VCaP (cell line): ENCODE results near the gene BLTP3A.
"Not testable (repeated sequence)": the region's sequence is repeated elsewhere in the genome, so short reads cannot be mapped to it uniquely, and the experiment has no call there.

ENCODE experiments used
- H3K27ac ChIP-seq: fragments of 450-650 bp; 2 replicates; pipeline ENCODE4 v1.5.1; 2017
- TF ChIP-seq, protein P1 (sequence below): fragments of 450-650 bp; conservative IDR thresholded peaks from 2 replicates; pipeline ENCODE4 v1.5.1; 2017; ENCODE audit warnings: mild to moderate bottlenecking, moderate library complexity

Gene BLTP3A

DNA sequence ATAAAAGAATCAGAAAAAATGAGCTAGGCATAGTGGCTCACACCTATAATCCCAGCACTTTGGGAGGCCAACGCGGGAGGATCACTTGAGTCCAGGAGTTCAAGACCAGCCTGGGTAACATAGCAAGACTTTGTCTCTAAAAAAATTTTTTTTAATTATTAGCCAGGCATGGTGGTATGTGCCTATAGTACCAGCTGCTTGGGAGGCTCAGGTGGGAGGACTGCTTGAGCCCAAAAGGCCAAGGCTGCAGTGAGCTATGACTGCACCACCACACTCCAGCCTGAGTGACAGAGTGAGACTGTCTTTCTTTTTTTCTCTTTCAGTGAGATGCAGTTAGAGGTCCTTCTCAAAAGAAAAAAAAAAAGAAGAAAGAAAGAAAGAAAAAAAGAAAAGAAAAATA, 43.1 kb upstream of the BLTP3A start:
- TF ChIP-seq, protein P1, sequence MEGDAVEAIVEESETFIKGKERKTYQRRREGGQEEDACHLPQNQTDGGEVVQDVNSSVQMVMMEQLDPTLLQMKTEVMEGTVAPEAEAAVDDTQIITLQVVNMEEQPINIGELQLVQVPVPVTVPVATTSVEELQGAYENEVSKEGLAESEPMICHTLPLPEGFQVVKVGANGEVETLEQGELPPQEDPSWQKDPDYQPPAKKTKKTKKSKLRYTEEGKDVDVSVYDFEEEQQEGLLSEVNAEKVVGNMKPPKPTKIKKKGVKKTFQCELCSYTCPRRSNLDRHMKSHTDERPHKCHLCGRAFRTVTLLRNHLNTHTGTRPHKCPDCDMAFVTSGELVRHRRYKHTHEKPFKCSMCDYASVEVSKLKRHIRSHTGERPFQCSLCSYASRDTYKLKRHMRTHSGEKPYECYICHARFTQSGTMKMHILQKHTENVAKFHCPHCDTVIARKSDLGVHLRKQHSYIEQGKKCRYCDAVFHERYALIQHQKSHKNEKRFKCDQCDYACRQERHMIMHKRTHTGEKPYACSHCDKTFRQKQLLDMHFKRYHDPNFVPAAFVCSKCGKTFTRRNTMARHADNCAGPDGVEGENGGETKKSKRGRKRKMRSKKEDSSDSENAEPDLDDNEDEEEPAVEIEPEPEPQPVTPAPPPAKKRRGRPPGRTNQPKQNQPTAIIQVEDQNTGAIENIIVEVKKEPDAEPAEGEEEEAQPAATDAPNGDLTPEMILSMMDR = no peak
- no peak overlapping the region for H3K27ac ChIP-seq

DNA sequence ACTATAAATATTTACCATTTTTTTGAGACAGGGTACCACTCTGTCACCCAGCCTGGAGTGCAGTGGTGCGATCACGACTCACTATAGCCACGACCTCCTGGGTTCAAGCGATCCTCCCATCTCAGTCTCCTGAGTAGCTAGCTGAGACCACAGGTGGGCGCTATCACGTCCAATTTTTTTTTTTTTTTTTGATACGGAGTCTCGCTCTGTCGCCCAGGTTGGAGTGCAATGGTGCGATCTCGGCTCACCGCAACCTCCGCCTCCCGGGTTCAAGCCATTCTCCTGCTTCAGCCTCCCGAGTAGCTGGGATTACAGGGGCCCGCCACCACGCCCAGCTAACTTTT, 35.4 kb upstream of the BLTP3A start:
- H3K27ac ChIP-seq = peak overlapping the region; percentile 95
- TF ChIP-seq, protein P1 = peak; percentile 74

DNA sequence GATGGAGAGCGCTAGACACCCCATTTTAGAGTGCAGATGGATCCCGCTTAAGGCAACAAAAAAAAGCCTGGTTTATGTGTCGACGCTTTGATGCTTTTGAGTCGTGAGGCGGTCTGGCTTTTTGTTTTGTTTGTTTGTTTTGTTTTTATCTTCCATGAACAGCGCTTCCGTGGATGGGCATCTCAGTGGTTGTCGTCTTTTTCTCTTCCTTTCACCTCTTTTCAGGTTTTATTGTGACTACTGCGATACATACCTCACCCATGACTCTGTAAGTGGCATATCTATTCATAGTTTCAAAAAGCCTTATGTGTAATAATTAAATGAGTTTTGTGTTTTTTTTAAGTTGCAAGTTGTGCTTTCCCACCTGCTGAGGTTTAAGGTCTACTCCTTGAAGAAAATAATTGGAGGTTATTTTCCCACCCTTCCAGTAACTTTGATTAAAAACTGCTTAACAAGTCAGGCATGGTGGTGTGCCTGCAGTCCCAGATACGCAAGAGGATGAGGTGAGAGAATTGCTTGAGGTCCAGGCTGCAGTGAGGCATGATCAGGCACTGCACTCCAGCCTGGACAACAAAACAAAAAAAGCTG, 34.1 kb upstream of the BLTP3A start:
- H3K27ac ChIP-seq = peak overlapping the region; percentile 95
- TF ChIP-seq, protein P1 = no peak

DNA sequence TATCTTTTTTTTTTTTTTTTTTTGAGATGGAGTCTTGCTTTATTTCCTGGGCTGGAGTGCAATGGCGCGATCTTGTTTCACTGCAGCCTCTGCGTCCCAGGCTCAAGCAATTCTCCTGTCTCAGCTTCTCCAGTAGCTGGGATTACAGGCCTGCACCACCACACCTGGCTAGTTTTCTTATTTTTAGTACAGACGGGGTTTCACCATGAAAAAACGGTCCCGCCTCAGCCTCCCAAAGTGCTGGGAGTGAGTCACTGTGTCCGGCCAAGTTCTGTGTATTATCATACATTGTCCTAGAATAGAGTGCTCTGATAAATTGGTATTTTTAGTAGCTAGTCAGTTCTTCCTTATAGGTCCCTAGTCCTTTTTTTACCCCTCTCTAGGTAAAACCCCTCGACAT, 31.8 kb upstream of the BLTP3A start:
- TF ChIP-seq, protein P1 = no peak
- H3K27ac ChIP-seq = no peak overlapping the region

DNA sequence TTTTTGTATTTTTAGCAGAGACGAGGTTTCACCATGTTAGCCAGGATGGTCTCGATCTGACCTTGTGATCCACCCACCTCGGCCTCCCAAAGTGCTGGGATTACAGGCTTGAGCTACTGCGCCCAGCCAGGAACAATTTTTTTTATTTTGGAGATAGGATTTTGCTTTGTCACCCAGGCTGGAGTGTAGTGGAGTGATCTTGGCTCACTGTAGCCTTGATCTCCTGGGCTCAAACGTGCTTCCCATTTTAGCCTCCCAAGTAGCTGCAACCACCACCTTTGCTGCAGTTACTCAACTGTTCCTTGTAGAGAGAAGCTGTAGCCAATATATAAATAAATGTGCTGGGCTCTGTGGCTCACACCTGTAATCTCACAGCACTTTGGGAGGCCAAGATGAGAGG, 30.2 kb upstream of the BLTP3A start:
- H3K27ac ChIP-seq = not testable (repeated sequence)

DNA sequence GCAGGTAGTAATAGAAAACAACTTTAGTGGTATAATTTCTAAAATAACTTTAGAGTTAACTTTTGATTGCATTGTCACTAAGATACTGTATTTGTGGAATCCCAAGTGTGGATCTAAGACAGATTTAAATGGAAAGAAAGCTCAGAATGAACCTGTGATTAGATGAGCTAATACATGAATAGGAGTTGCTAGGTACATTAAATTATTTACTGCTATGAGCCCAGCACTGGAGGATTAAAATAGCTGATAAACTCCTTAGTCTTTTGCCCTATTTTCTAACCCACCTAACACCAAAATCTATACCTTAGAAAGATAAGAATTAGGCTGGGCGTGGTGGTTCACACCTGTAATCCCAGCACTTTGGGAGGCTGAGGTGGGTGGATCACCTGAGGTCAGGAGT, 23.7 kb upstream of the BLTP3A start:
- no peak overlapping the region for H3K27ac ChIP-seq
- TF ChIP-seq, protein P1 = no peak

DNA sequence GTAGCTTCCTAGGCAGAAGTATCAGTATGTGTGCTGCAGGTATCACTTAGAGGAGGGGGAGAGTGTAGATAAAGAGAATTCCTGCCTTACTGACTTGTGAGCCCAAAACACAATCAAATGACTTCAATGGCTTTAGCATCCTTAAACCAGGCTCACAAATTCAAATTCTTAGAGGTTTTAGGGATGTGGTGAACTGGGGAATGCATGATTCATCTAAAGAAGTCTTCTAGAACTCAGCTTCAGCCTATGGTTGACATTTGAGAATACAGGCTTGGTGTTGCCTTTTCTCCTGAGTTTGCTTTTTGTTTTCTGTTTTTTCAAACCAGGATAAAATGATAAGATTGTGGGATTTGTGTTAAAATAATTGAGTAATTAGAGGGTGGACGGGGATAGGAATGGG, 20.2 kb upstream of the BLTP3A start:
- no peak overlapping the region for H3K27ac ChIP-seq

DNA sequence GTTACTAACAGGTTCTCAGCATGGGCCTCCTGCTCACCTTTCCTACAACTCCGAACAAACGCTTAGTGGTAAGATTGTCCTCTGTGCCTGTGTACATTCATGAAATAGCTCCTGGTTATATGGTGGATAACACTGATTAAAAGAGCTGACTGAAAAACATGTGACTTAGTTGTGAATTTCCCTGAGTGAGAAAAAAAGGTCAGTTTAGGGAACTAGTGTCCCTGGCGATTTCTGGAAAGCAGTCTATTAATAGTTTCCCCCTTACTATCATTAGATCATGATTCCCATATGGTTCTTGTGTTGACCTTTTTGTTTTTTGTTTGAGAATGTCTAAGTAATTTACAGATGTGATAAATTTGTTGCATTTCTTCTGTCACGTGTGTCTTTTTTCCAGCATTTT, 18.9 kb upstream of the BLTP3A start:
- TF ChIP-seq, protein P1 = no peak
- no peak overlapping the region for H3K27ac ChIP-seq

More for the DNA sequence above, 20.2 kb upstream of the BLTP3A start:
- TF ChIP-seq, protein P1 = no peak
